Measurements from ENCODE around the gene ADAM8. TPM values are rescaled to one million over a fixed set of nuclear protein-coding genes. Genes with fewer than 3 reads are reported as not detected.

ADAM8 gene
- total RNA-seq, 4 donors from 2014 or later: 5.4 to 12.4 (median 6.4) TPM

- Histone ChIP-seq H3K9me3 (no peaks in the 10 kb centered on the region), H3K4me1 (peaks cover 0 to 25% (median 8%) of the 10 kb centered on the region in 4 donors), H3K36me3 (no peaks in the 10 kb centered on the region), H3K27ac (no peak overlapping the region), H3K27me3 (peaks cover 0 to 39% of the 10 kb centered on the region in 2 donors), H3K4me3 (peak overlapping the region in 1 of 4 donors; percentile 36)
- no peak for DNase-seq
- TF ChIP-seq CTCF (IDR thresholded peaks at IDR 0.05) (no peak), POLR2A (IDR thresholded peaks at IDR 0.05) (no peak)
These were observed 45.3 kb downstream of the ADAM8 start for GRCh38 chr10:133231244-133231945.

- no peaks in the 10 kb centered on the region for H3K36me3 ChIP-seq
- no peak for TF ChIP-seq POLR2A (IDR thresholded peaks at IDR 0.05)
- no peak for TF ChIP-seq CTCF (IDR thresholded peaks at IDR 0.05)
- H3K9me3 ChIP-seq: no peaks in the 10 kb centered on the region
- H3K4me1 ChIP-seq: peaks cover 0 to 20% (median 3%) of the 10 kb centered on the region in 4 donors
- H3K27ac ChIP-seq: no peak overlapping the region
- H3K4me3 ChIP-seq: peak overlapping the region in 3 of 4 donors; percentile 8 to 36 (median 21)
- peaks cover 0 to 31% of the 10 kb centered on the region in 2 donors for H3K27me3 ChIP-seq
- peak in 2 of 3 donors; percentile 30 to 72 for DNase-seq
These were observed 46.1 kb downstream of the ADAM8 start for GRCh38 chr10:133230387-133231195.

DNA sequence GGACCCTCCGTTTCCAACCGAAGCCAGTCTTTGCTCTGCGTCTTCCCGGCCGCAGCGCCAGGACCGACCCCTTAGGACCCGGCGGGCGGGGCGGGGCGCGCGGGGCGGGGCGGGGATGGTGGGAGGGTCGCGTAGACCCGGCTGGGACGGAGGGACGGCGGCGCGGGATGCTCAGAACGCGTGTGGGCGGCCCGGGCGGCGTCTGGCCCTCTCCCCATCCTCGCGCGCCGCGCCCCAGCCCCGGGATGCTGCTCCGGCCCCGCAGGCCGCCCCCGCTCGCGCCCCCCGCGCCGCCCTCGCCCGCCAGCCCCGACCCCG is 46.7 kb downstream of the ADAM8 start, which contains the start of gene UTF1:
Gene UTF1 (plus strand): TSS at position 174 of the 318 bp plus-strand sequence. CDS start 72 bp downstream, at position 246.
- Histone ChIP-seq H3K27me3 (peaks cover 0 to 28% of the 10 kb centered on the region in 2 donors), H3K27ac (no peak within 1 kb of the TSS), H3K4me1 (peaks cover 0 to 15% (median 3%) of the 10 kb centered on the region in 4 donors), H3K9me3 (no peaks in the 10 kb centered on the region), H3K4me3 (peak within 1 kb of the TSS in 3 of 4 donors; percentile 8 to 36 (median 21)), H3K36me3 (no peaks in the 10 kb centered on the region)
- DNase-seq: no peak
- TF ChIP-seq POLR2A (IDR thresholded peaks at IDR 0.05) (no peak), CTCF (IDR thresholded peaks at IDR 0.05) (no peak)

DNA sequence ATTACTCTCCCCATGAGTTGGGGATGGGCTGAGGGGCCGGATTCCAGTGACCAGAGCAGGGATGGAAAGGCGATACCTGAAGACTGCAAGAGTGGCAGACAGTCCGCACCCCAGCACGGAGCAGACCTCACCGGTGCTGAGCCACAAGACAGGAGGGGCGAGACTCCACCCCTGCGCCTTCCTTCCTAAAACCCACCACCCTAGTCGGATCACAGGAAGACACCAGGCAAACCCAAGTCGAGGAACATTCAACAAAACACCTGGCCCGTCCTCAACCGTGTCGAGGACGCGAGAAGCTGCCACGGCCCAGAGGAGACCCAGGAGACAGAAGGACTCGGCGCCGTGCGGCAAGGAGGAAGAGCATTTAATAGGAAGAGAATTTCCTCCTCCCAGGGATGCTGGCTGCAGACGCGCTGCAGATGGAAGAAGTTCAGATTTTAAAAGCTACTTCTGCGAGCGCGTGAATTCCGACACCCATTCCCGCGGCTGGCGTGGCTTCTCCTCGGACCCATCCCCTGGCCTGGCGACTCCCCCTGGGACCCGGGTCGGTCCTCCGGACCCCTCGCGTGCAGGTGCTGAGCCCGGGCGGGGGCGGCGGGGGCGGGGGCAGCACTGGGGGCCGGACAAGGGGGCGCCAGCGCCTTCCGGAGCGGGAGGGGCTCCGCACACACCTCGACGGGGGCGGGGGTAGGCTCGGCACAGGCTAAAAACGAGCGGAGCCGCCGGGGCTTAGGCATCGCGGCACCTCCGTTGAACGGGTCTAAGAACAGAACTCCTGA is 47.2 kb downstream of the ADAM8 start:
- H3K36me3 ChIP-seq: no peaks in the 10 kb centered on the region
- H3K27me3 ChIP-seq: peaks cover 0 to 28% of the 10 kb centered on the region in 2 donors
- TF ChIP-seq CTCF (IDR thresholded peaks at IDR 0.05) (no peak), POLR2A (IDR thresholded peaks at IDR 0.05) (no peak)
- DNase-seq: no peak
- H3K4me3 ChIP-seq: peak overlapping the region in 1 of 4 donors; percentile 36
- no peak overlapping the region for H3K27ac ChIP-seq
- peaks cover 0 to 15% (median 3%) of the 10 kb centered on the region in 4 donors for H3K4me1 ChIP-seq
- H3K9me3 ChIP-seq: no peaks in the 10 kb centered on the region

GRCh38 chr10:133227256-133227655 is 49.4 kb downstream of the ADAM8 start:
- no peak for DNase-seq
- no peaks in the 10 kb centered on the region for H3K9me3 ChIP-seq
- no peak overlapping the region for H3K27ac ChIP-seq
- TF ChIP-seq POLR2A (IDR thresholded peaks at IDR 0.05): no peak
- no peak for TF ChIP-seq CTCF (IDR thresholded peaks at IDR 0.05)
- H3K4me1 ChIP-seq: peaks cover 0 to 15% (median 3%) of the 10 kb centered on the region in 4 donors
- no peak overlapping the region for H3K4me3 ChIP-seq
- H3K27me3 ChIP-seq: peaks cover 0 to 28% of the 10 kb centered on the region in 2 donors
- no peaks in the 10 kb centered on the region for H3K36me3 ChIP-seq
